HG03280 (cell line): ENCODE measurements around the gene KCNK5.

Experiments
- ATAC-seq: cut with Tn5 transposase; IDR thresholded peaks from one replicate; pipeline ENCODE4 v1.9.1; 2021; ENCODE audit warnings: mild to moderate bottlenecking, moderate library complexity; ENCODE audit not compliant: unreplicated experiment

Gene KCNK5, protein sequence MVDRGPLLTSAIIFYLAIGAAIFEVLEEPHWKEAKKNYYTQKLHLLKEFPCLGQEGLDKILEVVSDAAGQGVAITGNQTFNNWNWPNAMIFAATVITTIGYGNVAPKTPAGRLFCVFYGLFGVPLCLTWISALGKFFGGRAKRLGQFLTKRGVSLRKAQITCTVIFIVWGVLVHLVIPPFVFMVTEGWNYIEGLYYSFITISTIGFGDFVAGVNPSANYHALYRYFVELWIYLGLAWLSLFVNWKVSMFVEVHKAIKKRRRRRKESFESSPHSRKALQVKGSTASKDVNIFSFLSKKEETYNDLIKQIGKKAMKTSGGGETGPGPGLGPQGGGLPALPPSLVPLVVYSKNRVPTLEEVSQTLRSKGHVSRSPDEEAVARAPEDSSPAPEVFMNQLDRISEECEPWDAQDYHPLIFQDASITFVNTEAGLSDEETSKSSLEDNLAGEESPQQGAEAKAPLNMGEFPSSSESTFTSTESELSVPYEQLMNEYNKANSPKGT

DNA sequence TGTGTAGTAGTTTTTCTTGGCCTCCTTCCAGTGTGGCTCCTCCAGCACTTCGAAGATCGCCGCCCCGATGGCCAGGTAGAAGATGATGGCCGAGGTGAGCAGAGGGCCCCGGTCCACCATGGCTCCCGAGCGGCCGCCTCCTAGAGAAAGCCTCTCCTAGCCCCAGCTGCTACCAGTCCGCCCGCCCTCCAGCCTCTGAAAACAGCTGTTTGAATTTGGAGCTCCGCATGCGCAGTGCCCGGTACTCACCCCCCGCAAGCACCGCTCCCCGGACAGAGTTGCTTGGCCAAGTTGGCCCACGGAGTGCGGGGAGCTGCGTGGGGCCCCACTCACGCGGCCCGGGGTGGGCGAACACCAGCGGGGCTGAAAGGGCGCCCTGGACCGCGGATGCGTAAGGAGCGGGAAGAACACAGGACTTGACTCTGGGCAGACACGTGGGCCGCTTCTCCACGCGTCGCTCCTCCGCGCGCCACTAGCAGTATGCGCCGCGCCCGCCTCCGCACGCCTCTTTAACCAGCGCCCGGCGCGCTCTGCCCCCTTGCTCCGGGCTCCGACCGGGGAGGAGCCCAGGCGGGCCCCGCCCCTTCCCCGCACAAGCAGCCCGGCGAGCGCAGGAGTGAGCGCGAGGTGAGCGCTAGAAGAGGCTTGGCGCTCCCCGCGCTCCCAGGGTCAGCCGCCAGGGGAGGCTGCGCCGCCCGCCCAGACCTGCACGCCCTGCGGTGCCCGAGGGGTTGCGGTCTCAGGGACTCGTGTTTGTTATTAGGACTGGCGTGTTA, at the start of gene KCNK5:
Gene KCNK5, minus strand, starts transcription at position 484 of the 776 bp plus-strand sequence. Its CDS starts 364 bp downstream, at position 120.
- peak; percentile 90 for ATAC-seq

DNA sequence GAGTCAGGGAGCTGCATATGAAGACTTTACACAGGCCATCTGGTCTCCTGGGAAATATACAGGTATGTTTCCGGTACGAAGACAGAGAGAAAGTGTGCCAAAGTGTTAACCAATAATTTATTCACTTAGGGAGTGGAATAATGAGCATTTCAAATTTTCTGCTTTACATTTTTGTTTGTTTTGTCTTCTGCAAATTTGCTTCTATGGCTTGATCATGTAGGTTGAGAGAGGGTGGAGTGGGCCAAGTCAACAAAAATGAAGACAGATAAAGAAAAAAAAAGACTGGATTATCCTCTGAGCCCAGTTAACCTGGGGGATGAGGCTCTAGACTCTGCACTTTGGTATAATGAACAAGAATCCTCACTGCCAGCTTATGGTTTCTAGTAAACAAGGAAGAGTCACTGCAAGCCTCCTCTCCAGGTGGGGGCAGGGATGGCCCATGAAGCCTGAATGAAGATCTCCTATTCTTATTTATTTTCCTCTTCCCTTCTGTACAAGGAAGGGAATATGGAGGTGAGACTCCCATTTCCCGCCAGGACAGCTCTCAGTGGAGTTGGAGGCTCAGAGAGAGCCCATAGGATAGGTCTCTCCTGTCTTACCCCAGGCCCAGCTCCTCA, 47.2 kb upstream of the KCNK5 start:
- no peak for ATAC-seq

DNA sequence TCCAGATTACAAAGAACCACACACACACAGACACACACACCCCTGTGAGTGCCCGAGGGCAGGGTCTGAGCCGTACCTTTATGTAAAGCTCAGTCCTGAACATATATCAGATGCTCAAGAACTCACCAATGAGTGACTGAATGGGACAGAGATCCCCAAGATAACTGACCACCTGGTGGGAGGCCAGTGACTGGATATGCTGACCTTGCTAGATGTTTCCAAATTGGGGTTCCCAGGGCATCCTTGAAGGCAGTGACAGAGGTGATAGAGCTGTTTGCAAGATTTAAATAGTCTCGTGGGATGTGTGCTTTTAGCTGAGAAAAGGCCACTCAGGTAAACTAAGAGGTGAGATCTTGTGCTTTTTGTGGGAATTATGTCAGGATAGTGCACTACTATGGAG, 45.6 kb upstream of the KCNK5 start:
- ATAC-seq: no peak

DNA sequence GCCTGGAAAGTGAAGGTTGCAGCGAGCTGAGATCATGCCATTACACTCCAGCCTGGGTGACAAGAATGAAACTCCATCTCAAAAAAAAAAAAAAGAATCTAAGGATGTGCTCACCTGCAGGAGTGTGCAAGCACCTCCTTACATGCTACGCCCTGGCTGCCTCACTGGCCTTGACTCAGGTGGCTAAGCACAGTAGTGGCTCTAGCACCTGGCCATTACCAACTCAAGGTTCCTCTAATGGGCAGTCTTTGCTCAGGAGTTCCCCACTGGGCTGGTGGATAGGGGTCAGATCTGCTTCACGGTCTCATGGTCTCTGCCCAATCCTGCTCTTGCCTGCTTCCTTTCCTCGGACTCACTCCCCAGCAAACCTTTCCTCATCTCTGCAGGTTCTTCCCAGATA, 45.2 kb upstream of the KCNK5 start:
- no peak for ATAC-seq

DNA sequence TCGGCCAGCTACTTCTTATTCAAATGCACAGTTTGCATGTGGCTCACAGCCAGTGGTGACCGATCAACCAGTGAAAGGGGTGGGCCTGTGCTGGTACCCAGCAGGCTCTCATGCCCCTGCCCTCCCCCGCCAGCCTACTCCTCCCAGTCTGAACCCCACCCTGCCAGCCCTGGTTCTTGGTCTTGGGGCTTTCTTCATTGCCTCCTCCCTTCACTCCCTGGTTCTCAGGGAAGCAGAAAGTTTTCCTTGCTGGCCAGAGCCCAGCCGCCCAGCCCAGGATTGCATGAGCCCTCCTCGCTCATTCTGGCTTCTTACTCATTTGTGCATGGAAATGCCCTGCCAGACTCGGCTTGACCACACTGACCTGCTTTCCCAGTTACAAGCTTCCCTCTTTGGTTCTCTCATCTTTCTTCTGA, 44.1 kb upstream of the KCNK5 start:
- no peak for ATAC-seq

DNA sequence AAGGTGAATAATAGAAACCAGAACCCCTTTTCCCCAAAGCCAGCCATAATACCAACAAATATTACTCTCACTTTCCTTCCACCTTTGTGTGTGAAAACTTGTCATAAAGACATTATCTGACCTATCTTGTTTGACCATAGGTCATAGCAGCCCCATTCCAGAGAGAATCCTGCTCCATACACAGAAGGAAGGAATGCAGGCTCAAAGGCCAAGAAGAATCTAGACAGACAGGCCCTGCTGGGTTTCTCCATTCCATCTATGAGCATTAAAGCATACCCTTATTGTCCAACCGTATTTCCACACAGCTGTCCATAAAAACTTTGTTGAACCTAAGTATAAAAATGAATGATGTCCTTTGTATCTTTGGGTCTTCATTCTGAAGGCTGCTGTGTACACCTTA, 40.7 kb upstream of the KCNK5 start:
- no peak for ATAC-seq

DNA sequence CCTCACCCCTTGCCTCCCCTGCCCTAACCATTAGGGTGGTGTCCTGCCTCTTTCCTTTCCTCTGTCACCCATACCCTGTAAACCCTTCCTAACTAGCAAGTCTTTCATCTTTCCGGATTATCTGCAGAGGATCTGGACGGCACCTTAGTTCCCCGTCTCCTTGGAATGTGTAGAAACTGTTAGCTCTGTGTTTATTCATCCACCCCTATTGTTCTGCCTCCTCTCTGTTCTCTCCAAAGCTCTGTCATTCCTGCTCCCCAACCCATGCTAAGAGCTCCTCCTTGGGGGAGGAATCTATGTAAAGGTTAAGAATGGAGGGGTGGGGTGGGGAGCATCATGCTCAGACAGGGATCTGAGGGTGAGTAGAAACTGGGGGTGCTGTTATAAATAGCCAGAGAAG, 39.4 kb upstream of the KCNK5 start:
- no peak for ATAC-seq

DNA sequence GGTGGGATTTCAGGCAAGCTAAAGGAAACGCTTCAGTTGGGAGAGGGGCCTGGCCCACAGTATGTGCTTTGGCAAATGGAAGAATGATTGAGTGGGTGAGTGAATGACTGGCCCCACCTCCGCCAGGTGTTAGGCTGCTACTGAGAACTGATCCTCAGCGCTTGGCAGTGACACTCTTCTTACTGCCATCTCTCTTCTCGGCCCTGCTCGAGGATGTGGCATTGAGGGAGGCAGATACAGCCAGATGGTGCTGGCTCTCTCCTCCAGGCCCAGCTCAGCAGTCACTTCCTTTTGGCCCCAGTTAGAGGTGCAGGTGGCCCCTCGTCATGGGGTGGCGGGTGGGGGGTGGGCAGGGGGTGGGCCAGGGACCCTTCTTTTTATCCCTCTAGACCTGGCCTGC, 38.9 kb upstream of the KCNK5 start:
- no peak for ATAC-seq

DNA sequence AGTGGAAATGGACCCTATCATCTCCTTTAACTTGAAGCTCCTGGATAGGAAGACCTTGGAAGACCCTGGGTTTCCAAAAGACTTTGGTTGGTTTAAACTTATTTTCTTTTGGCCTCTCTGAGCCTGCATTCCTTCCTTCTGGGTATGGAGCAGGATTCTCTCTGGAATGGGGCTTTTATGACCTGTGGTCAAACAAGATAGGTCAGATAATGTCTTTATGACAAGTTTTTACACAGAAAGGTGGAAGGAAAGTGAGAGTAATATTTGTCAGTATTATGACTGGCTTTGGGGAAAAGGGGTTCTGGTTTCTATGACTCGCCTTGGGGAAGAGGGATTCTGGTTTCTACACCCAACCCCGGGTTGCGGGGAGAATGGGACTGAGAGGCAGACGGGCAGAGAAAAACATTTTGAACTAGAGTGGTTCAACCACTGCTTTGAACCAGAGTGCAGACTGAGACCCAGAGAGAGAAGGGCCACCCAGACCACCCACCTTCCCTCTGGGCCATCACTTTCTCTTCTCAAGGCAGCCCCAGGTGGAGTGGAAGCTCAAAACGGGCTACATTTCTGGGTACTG, 37.6 kb upstream of the KCNK5 start:
- no peak for ATAC-seq

DNA sequence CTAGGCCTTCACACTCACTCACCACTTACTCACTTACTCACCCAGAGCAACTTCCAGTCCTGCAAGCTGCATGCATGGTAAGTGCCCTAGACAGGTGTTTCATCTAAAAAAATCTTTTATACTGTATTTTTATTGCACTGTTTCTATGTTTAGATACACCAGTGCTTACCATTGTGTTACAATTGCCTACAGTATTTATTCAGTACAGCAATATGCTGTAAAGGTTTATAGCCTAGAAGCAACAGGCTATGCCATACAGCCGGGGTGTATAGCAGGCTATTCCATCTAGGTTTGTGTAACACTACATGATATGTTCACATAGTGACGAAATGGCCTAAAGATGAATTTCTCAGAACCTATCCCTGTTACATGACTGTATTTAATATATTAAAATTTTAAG, 37.1 kb upstream of the KCNK5 start:
- no peak for ATAC-seq

DNA sequence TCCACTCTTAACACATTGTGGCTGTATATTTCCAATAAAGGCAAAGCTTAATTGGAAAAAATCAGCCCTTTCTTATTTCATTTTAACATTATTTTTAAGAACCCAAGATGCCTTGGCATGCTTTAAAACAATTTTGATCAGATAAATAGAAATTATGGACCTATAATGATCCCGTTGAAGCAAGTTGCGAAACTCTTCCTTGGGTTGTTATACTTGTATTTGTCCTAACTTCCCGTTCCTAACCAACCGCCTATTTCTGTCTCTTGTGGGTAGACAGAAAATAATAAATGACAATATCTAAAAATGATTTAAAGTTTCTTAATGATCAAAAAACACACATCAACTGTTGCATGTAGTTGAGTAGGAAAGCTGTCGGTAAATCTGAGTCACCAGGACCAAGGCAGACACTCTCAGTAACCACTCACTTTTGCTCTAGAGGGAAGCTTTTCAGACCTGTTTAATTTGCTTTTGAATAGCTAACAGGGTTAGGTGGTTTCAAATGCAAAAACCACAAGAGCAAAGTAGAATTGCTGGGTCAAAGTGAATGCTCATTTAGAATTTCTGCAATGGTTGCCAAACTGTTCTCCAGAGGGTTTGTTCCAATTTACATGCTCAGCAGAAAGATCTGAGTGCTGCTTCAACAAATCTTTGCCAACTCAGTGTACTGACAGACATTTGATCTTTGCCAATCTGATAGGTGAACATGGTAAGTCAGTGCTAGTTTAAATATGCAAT, 34.2 kb upstream of the KCNK5 start:
- ATAC-seq: no peak

DNA sequence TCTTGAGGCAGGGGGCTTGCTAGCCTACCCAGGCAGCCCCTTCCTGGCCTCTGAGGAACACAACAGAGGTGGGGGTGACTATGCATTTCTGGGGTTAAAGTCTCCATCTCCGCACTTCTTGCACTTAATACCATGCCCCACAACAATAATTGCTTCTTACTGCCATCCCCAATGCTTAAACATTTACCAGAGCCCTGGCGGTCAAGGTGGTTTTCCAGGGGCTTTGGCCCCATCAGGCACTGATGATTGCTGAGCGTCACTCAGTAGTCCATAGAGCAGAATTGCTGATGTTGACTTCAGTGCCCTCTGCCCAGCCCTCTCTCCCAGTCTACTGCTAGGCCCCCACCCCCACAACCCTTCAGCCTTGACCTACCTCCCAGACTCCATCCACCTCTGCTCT, 32.5 kb upstream of the KCNK5 start:
- ATAC-seq: no peak

DNA sequence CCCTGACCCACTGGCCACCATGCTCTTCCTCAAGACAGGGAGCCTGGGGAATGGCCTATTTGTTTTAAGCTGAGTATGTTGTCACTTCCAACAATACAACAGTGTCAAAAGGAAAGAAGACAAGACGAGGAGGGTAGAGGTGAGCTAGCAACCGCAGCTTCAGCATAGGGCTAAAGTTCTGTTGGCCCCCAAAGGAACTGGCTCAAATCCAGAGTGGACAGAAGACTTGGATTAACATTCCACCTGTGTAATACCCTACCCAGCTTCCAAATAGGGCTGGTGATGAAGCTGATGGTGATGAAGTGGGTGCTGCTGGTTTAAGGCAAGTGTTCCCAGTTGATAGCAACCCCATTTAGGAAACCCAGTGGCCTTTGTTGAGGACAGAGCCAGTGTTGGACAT, 31.7 kb upstream of the KCNK5 start:
- no peak for ATAC-seq

DNA sequence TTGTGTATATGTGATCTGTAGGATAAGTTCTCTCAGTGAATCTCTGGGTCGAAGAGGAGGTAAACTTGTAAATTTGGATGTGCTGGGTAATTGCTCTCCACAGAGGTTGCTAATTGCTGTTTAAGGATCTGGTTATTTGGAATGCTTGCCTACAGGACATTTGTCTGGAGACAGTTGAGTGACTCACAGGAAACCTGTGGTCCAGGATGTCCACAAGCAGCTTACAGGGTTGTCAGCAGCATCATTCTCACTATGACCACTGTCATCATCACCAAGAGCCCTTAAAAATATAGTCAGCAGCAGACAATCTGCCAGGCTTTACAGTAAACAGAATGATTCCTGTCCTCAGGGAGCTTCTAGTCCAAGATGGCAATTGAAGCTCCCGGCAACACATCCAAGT, 31.2 kb upstream of the KCNK5 start:
- ATAC-seq: no peak

DNA sequence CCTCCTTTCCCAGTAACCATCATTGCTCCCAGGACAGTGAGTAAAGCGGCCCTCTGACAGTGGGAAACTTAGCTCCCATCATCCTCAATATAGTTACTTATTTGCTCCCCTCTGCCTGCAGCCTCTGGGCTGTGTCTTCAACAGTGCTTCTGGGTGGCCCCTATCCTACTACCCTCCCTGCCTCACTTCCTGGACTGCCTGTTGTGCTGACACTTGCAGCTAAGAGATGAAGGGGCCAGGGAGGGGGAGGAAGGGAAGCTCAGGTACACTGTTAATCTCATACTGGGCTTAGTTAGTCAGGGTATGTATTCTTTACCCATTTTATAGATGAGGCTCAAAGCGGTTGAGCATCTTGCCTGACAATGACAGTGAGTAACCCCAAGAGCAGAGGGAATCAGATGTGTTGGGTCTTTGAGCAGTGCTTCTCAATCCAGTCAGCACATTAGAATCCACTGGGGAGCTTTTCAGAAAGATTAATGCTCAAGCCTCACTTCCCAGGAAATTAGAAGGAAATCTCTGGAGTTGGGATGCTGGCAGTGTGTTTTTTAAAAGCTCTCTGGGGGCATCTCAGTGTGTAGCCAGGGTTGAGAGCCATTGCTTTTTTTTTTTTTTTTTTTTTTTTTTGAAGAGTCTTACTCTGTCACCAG, 27.1 kb upstream of the KCNK5 start:
- no peak for ATAC-seq

DNA sequence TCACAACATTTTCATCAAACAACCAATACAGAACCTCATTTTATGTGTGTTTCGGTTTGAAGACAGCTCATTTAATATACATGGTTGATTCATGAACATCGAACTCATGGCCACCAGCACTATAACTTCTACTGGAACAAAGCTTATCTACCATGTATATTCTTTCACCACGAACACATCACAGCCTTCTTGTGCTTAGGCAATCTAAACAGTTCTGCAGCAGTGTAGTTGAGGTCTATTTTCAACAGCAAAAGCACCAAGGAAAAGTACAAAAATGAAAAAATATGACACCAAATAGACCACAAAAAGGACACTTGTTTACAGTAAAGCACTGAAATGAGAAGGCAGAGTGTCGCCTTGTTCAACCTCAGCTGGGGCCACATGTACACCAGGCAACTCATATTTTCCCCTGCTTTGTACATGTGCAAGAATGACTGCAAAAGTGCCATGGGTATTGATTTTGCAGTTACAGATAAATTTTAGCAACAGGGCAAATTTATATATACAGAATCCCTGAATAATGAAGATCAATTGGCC, 25.8 kb upstream of the KCNK5 start:
- ATAC-seq: no peak

DNA sequence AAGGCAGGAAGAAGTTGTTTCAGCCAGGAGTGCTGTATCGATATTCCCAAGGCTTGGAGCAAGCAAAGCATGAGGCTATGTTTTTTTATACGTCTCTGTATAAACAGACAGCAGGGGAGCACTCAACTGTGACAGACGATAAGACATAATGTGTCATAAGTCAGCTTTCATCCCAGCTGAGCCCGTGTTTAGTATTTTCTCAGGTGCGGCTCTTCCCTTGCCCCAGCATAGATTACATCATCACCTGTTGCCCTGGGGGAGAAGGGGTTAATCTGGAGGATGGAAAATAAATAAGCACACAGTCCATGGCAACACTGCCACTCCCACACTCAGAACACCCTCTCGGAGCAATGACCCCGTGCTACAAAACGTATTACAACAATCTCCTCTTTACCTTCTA, 22.1 kb upstream of the KCNK5 start:
- no peak for ATAC-seq

DNA sequence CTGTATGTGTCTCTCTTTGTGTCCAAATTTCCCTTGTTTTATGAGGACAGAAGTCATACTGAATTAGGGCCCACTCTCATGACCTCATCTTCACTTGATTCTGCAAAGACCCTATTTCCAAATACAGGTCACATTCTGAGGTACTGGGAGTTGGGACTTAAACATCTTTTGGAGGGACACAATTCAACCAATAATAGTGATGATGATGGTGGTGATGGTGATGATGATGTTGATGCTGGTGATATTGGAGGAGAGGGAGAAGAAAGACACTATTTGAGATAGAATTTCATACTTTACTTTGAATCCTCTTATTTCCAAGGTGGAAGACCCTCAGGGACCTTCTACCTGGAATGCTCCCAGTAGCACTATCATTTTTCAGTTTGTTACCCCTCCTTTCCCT, 21.2 kb upstream of the KCNK5 start:
- no peak for ATAC-seq

DNA sequence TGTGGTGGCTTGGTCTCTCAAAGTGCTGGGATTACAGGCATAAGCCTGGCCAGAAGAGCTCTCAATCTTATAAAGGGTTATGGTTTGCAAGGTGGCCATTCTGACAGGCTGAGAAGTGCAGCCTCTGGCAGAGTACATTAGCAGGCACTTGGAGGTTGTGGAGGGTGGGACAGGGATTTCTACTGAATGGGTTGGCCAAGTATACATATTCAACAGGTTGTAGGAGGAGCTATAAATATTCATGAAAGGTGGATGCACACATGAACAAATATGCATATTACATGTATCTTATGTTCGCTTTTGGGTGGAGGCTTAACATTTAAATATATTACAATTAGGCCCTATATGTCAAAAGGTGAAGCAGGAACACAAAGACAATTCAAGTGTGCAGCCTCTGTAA, 20.0 kb upstream of the KCNK5 start:
- no peak for ATAC-seq

DNA sequence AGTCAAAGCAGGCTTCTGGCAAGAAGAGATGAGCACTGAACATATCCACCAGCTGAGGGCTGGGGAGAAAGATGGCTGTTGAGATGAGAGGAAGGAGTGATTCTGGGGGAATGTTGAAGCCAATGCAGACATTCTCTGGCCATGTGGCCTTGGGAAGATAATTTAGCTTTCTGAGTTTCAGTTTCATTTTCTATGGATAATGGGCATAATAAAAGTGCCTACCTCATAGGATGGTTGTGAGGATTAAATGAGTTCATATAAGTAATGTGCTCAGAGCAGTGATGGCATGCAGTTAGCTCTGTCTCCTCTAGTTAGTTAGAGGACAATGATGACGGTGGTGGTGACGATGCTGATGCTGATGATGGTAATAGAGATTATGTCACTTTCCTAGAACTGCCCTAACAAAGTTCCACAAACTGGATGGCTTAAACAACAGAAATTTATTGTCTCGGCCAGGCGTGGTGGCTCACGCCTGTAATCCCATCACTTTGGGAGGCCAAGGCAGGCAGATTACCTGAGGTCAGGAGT, 18.5 kb upstream of the KCNK5 start:
- ATAC-seq: no peak
